A673 (cell line): ENCODE results near the gene PSG1.
"Not testable (repeated sequence)": the region's sequence is repeated elsewhere in the genome, so short reads cannot be mapped to it uniquely, and the experiment has no call there.

Source experiments
- CTCF ChIP-seq: fragments of 300-800, 200-600 bp; sonication (generic); conservative IDR thresholded peaks from 2 replicates; pipeline ENCODE4 v1.5.1; 2017; ENCODE audit warnings: low read depth, mild to moderate bottlenecking, antibody characterized with exemption, low read length, moderate library complexity, mixed read lengths
- EZH2 ChIP-seq: fragments of 200-600 bp; sonication (generic); IDR thresholded peaks from 2 replicates; pipeline ENCODE4 v1.6.1; 2017; ENCODE audit warnings: borderline replicate concordance, low read depth, mild to moderate bottlenecking, mixed read lengths, antibody characterized with exemption, low read length; ENCODE audit not compliant: poor library complexity, severe bottlenecking

- TF ChIP-seq CTCF, EZH2: not testable (repeated sequence)
Measured at GRCh38 chr19:42916931-42917330, 37.4 kb upstream of the PSG1 start.
